ENCODE measurements around the gene MTNR1B.

Gene MTNR1B

GRCh38 chr11:92976681-92977080, 7.2 kb downstream of the MTNR1B start:
- Histone ChIP-seq H3K4me2 (ENCODE audit: insufficient read depth, low read length) (no peak overlapping the region), H2AFZ (ENCODE audit: low read depth, low read length) (no peak overlapping the region), H3K9me3 (ENCODE audit: insufficient read depth, low read length, severe bottlenecking) (no peaks in the 10 kb centered on the region), H3K4me1 (ENCODE audit: insufficient read depth, low read length) (no peaks in the 10 kb centered on the region), H3K27ac (ENCODE audit: low read length) (no peak overlapping the region), H3K36me3 (ENCODE audit: insufficient read depth, low read length) (no peaks in the 10 kb centered on the region), H3K9ac (ENCODE audit: low read depth, low read length) (no peak overlapping the region), H4K20me1 (ENCODE audit: insufficient read depth, low read length) (no peaks in the 10 kb centered on the region), H3K79me2 (ENCODE audit: insufficient read depth, low read length) (no peaks in the 10 kb centered on the region), H3K27me3 (ENCODE audit: insufficient read depth, low read length, poor library complexity) (no peaks in the 10 kb centered on the region), H3K4me3 (ENCODE audit: low read depth in 1 of 2, low read length in 2 of 2) (no peak overlapping the region)
- ATAC-seq (ENCODE audit: insufficient read depth, low read depth) (no peak), DNase-seq (no peak)
- no peak for TF ChIP-seq EZH2 (IDR thresholded peaks at IDR 0.05; ENCODE audit: borderline replicate concordance, low read depth, low read length, severe bottlenecking)
- TF ChIP-seq, protein P1, sequence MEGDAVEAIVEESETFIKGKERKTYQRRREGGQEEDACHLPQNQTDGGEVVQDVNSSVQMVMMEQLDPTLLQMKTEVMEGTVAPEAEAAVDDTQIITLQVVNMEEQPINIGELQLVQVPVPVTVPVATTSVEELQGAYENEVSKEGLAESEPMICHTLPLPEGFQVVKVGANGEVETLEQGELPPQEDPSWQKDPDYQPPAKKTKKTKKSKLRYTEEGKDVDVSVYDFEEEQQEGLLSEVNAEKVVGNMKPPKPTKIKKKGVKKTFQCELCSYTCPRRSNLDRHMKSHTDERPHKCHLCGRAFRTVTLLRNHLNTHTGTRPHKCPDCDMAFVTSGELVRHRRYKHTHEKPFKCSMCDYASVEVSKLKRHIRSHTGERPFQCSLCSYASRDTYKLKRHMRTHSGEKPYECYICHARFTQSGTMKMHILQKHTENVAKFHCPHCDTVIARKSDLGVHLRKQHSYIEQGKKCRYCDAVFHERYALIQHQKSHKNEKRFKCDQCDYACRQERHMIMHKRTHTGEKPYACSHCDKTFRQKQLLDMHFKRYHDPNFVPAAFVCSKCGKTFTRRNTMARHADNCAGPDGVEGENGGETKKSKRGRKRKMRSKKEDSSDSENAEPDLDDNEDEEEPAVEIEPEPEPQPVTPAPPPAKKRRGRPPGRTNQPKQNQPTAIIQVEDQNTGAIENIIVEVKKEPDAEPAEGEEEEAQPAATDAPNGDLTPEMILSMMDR (IDR thresholded peaks at IDR 0.05; ENCODE audit: borderline replicate concordance, extremely low read depth, low read length, poor library complexity, severe bottlenecking), result no peak

DNA sequence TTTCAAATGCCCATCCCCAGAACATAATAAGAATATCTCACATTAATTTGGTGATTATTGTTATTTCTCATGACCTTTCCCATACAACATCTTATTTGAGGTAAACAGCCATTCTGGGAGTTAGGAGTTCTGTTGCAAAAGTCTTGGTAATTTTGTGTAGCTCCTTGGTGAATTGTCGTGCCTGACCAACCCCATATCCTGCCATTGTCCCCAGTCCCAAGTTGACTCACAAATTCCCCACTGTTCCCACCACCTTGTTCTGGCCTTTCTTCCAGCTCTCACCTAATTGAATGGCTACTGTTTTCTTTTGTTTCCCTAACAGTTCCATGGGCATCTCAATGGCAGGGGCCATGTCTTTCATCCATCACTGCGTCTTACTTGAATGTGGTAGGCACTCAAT, 8.0 kb downstream of the MTNR1B start:
- Histone ChIP-seq H3K9ac (ENCODE audit: low read depth, low read length) (no peak overlapping the region), H3K36me3 (ENCODE audit: insufficient read depth, low read length) (no peaks in the 10 kb centered on the region), H2AFZ (ENCODE audit: low read depth, low read length) (no peak overlapping the region), H3K79me2 (ENCODE audit: insufficient read depth, low read length) (no peaks in the 10 kb centered on the region), H3K27ac (ENCODE audit: low read length) (no peak overlapping the region), H3K4me2 (ENCODE audit: insufficient read depth, low read length) (no peak overlapping the region), H3K9me3 (ENCODE audit: insufficient read depth, low read length, severe bottlenecking) (no peaks in the 10 kb centered on the region), H3K4me1 (ENCODE audit: insufficient read depth, low read length) (no peaks in the 10 kb centered on the region), H3K4me3 (ENCODE audit: low read depth in 1 of 2, low read length in 2 of 2) (no peak overlapping the region), H4K20me1 (ENCODE audit: insufficient read depth, low read length) (no peaks in the 10 kb centered on the region), H3K27me3 (ENCODE audit: insufficient read depth, low read length, poor library complexity) (no peaks in the 10 kb centered on the region)
- ATAC-seq (ENCODE audit: insufficient read depth, low read depth) (no peak), DNase-seq (no peak)
- TF ChIP-seq, protein P1 (IDR thresholded peaks at IDR 0.05; ENCODE audit: borderline replicate concordance, extremely low read depth, low read length, poor library complexity, severe bottlenecking), result no peak
- no peak for TF ChIP-seq EZH2 (IDR thresholded peaks at IDR 0.05; ENCODE audit: borderline replicate concordance, low read depth, low read length, severe bottlenecking)

DNA sequence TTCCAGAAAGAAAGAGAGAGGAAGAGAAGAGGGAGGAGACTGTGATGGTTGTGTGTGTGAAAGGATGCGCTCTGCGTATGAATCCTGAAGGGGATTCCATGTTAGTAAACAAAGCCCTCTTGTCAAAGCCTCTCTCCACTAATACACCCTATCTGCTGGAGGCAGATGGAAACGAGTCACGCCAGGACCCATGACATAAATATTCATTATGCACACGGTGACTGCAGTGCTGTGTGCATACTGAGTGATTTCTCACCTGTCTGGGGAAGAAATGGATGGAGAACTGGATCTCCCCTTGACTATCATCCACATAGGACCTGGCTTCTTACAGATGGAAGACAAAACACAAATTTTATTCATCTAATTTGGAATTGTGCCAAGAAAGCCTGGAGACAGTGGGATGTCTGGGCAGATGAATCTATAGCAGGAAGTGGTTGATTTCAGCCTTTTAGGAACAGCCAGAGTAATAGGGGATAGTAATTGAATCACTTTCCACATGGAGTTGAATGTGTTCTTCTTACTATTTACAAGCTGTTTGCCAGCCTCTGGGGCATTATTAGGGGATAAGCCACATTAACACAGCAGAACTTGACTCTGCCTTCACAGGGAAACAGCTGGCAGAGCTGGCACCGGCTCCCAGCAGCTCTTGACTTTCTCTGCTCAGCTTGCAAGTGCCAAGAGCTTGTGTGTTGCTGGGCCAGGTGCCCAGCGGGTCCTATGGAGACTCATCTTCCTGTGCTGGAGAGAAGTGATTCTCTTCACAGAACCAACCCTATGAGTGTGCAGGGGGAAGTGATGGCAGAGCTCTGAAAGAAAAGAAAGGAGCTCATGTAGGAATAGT, 9.0 kb downstream of the MTNR1B start:
- Histone ChIP-seq H3K4me2 (ENCODE audit: insufficient read depth, low read length) (no peak overlapping the region), H2AFZ (ENCODE audit: low read depth, low read length) (no peak overlapping the region), H3K4me3 (ENCODE audit: low read depth in 1 of 2, low read length in 2 of 2) (no peak overlapping the region), H3K27me3 (ENCODE audit: insufficient read depth, low read length, poor library complexity) (no peaks in the 10 kb centered on the region), H3K27ac (ENCODE audit: low read length) (no peak overlapping the region), H3K4me1 (ENCODE audit: insufficient read depth, low read length) (no peaks in the 10 kb centered on the region), H3K79me2 (ENCODE audit: insufficient read depth, low read length) (no peaks in the 10 kb centered on the region), H3K36me3 (ENCODE audit: insufficient read depth, low read length) (no peaks in the 10 kb centered on the region), H3K9ac (ENCODE audit: low read depth, low read length) (no peak overlapping the region), H3K9me3 (ENCODE audit: insufficient read depth, low read length, severe bottlenecking) (no peaks in the 10 kb centered on the region), H4K20me1 (ENCODE audit: insufficient read depth, low read length) (no peaks in the 10 kb centered on the region)
- DNase-seq (no peak), ATAC-seq (ENCODE audit: insufficient read depth, low read depth) (no peak)
- TF ChIP-seq, protein P1 (IDR thresholded peaks at IDR 0.05; ENCODE audit: borderline replicate concordance, extremely low read depth, low read length, poor library complexity, severe bottlenecking), result no peak
- TF ChIP-seq EZH2 (IDR thresholded peaks at IDR 0.05; ENCODE audit: borderline replicate concordance, low read depth, low read length, severe bottlenecking), result no peak
